ENCODE results near the gene NHERF1. TPM values are rescaled to one million over a fixed set of nuclear protein-coding genes. Genes with fewer than 3 reads are reported as not detected.

NHERF1 gene
- total and polyA plus RNA-seq, 2 of the 13 experiments (the other 11 are each of a cell fraction or from before 2014, with no cell fraction given) = 169 to 269 TPM

DNA sequence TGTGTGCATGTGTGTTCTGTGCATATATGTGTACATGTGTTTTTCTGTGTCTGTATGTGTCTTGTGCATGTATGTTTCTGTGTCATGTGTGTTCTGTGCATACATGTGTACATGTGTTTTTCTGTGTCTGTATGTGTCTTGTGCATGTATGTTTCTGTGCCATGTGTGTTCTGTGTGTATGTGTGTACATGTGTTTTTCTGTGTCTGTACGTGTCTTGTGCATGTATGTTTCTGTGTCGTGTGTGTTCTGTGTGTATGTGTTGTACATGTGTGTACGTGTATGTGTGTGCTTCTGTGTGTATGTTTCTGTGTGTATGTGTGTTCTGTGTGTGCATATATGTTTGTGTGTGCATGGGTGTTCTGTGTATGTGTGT lies 19.7 kb upstream of the NHERF1 start:
- FAIRE-seq = no peak
- TF ChIP-seq GATA4 (IDR thresholded peaks at IDR 0.05; ENCODE audit: borderline replicate concordance, low read depth) (no peak), ZNF75D (CRISPR knock-in tag; IDR thresholded peaks at IDR 0.05; ENCODE audit: borderline replicate concordance) (no peak), TCF7 (IDR thresholded peaks at IDR 0.05; ENCODE audit: low read depth) (no peak), ZNF282 (IDR thresholded peaks at IDR 0.05; ENCODE audit: partially characterized antibody) (peak; percentile 95), SOX6 (IDR thresholded peaks at IDR 0.05) (peak; percentile 74; the same call in 1 of the 2 replicates), SOX6 (CRISPR knock-in tag; IDR thresholded peaks at IDR 0.05) (no peak), CAMTA2 (CRISPR knock-in tag; IDR thresholded peaks at IDR 0.05; ENCODE audit: borderline replicate concordance) (no peak), MEF2D (CRISPR knock-in tag; IDR thresholded peaks at IDR 0.05) (no peak), IKZF1 (IDR thresholded peaks at IDR 0.05) (peak; percentile 99), NBN (conservative IDR thresholded peaks at IDR 0.05) (peak; percentile 85; the same call in 1 of the 2 replicates), SP1 (IDR thresholded peaks at IDR 0.05) (peak; percentile 67; the same call in 1 of the 2 replicates), SP1 (CRISPR knock-in tag; IDR thresholded peaks at IDR 0.05) (no peak)
- TF ChIP-seq, protein P1, sequence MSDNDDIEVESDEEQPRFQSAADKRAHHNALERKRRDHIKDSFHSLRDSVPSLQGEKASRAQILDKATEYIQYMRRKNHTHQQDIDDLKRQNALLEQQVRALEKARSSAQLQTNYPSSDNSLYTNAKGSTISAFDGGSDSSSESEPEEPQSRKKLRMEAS (IDR thresholded peaks at IDR 0.05) = no peak
- TF ChIP-seq, protein P2, sequence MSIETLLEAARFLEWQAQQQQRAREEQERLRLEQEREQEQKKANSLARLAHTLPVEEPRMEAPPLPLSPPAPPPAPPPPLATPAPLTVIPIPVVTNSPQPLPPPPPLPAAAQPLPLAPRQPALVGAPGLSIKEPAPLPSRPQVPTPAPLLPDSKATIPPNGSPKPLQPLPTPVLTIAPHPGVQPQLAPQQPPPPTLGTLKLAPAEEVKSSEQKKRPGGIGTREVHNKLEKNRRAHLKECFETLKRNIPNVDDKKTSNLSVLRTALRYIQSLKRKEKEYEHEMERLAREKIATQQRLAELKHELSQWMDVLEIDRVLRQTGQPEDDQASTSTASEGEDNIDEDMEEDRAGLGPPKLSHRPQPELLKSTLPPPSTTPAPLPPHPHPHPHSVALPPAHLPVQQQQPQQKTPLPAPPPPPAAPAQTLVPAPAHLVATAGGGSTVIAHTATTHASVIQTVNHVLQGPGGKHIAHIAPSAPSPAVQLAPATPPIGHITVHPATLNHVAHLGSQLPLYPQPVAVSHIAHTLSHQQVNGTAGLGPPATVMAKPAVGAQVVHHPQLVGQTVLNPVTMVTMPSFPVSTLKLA (IDR thresholded peaks at IDR 0.05) = peak; percentile 97
- TF ChIP-seq, protein P3, sequence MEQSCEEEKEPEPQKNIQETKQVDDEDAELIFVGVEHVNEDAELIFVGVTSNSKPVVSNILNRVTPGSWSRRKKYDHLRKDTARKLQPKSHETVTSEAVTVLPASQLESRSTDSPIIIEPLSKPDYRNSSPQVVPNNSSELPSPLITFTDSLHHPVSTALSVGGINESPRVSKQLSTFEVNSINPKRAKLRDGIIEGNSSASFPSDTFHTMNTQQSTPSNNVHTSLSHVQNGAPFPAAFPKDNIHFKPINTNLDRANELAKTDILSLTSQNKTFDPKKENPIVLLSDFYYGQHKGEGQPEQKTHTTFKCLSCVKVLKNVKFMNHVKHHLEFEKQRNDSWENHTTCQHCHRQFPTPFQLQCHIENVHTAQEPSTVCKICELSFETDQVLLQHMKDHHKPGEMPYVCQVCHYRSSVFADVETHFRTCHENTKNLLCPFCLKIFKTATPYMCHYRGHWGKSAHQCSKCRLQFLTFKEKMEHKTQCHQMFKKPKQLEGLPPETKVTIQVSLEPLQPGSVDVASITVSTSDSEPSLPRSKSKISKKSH (CRISPR knock-in tag; IDR thresholded peaks at IDR 0.05; ENCODE audit: borderline replicate concordance) = no peak

More for the DNA sequence above, 19.7 kb upstream of the NHERF1 start:
- DNase-seq (ENCODE audit: low spot score) (no peak), ATAC-seq (no peak)
- Histone ChIP-seq H3K4me3 (replicated peaks in 1 of 3; ENCODE audit: insufficient read depth in 1 of 3, low read depth in 2 of 3, low read length in 3 of 3) (no peak overlapping the region), H3K79me2 (ENCODE audit: insufficient read depth, low read length) (no peaks in the 10 kb centered on the region), H4K20me1 (ENCODE audit: insufficient read depth, low read length) (no peaks in the 10 kb centered on the region), H3K9ac (ENCODE audit: insufficient read depth, low read depth, low read length) (no peak overlapping the region), H3K36me3 (replicated peaks in 1 of 2; ENCODE audit: control insufficient read depth in 1 of 2, insufficient read depth in 2 of 2, low read length in 2 of 2) (no peaks in the 10 kb centered on the region), H3K27me3 (ENCODE audit: control insufficient read depth in 1 of 2, insufficient read depth in 2 of 2, low read length in 2 of 2) (peaks cover 3 to 25% of the 10 kb centered on the region in 2 experiments; a peak in 4 of 5 replicates), H3K4me2 (ENCODE audit: low read depth, low read length) (no peak overlapping the region), H3K27ac (ENCODE audit: extremely low read length, insufficient read depth, low read length) (no peak overlapping the region), H3K9me3 (ENCODE audit: low read length) (peaks cover 9% of the 10 kb centered on the region; the same call in 1 of the 2 replicates), H3K4me1 (ENCODE audit: insufficient read depth, low read length) (no peaks in the 10 kb centered on the region), H2AFZ (ENCODE audit: low read length) (no peak overlapping the region)
- BruUV-seq (replicated peaks) = no TSS peak
- in situ Hi-C loops (cut with HindIII; ENCODE audit: extremely low pct_ligation_motif_present, low pct_unique_long_range_greater_than_20kb) = no loop called here
- intact Hi-C loops (cut with micrococcal nuclease; ENCODE audit: unreplicated experiment) = no loop called here
- ChIA-PET POLR2A (no interaction called here), CTCF (ENCODE audit: low intra/inter-chr PET ratio, low total read pairs) (no interaction called here)
- 22% methylated on average over 3 of the region's 3 CpGs for whole genome bisulfite sequencing (ENCODE audit: low lambda C conversion rate)
